GM04504 (cell line): ENCODE data around the gene FGGY.

Source experiments
- DNase-seq: peaks from one replicate; pipeline ENCODE4 v3.0.0-alpha.2; 2012; ENCODE audit warnings: low read depth

FGGY gene

DNA sequence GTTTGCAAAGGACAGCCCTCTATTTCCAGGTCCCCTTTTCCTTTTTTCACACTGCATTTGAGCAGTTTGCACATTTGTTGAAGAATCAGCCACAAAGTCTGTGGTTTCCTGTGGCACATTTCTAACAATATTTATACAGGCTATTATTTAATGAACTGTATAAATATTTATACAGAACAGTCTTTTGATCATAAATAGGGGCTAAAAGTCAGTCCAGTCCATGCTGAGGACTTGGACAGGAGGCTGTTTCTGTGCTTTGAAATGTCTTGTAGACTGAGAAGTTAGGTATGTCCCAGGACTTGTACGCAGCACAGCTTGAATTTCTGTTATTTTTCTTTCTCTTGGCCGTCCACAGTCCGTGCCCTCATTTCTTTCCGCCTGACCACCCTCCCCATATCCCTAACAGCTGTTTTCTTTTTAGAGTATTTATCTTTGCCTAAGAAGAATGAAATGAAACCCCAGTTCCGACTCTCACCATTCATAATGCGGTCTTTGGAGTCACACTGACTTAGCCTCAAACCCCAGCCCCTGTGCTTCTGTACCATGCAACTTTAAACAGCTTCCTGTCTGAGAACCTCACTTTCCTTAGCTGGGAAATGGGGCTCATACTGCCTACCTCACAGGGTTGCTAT is 19.7 kb downstream of the FGGY start:
- DNase-seq: no peak

DNA sequence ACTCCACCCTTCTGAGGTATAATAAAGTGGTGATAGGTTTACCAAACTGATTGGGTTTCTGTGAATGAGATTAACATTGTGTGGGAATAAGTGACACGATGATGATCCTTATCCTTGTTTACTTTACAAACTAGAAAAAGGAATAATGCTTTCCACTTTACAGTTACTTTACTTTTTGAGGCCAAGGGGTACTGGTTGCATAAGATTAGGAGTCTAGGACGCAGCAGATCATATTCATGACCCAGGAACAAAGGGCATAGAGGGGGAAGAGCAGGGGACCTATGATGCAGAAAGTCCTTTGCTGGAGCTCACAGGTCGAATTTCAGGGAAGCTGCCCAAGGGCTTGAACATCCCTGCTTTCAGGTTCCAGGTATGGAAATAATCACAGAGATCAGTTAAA is 20.4 kb downstream of the FGGY start:
- no peak for DNase-seq

DNA sequence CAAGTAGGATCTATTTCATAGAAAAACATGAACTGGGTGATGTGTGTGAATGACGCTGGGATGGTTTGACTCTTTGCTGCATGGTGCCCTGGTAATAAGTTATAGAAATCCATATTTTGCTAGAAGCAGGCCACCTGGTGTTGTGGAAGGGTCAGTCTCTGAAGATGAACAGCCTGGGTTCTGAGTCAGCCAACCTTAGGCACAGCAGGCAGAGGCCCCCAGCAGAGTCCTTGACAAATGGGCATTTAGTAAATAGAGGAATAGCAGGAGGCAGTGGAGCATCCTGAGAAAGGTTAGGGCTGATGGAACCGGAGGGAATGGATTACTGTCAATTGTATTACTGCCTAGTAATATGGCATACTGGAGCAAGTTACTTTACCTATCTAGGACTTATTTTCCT is 20.9 kb downstream of the FGGY start:
- DNase-seq: no peak

DNA sequence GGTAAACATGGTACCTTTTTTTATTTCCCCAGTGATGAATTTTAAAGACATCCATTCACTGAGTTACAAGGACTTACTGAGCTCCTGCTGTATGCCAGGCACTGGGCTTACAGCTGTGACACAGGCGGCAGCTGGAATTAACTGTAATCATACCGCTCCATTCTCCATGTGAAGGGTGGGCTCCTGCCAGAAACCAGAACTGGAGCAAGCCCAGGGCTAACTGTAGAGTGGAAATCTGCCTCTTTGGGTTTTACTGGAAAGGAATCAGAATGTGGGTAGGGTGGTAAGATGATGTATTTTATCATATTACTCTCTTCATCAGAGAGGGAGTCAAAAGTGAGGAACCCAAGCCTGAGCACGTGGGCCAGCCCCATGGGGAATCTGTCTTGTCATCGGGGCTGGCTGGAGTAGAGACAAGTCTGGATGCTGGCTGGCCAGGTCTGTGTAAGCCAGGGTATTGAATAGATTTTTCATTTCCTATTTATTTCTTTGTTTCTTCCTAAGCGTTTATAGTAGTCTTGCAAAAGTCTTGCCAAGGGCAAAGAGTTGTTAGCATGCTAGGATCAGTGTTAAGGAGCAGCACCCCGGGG is 21.5 kb downstream of the FGGY start:
- no peak for DNase-seq

DNA sequence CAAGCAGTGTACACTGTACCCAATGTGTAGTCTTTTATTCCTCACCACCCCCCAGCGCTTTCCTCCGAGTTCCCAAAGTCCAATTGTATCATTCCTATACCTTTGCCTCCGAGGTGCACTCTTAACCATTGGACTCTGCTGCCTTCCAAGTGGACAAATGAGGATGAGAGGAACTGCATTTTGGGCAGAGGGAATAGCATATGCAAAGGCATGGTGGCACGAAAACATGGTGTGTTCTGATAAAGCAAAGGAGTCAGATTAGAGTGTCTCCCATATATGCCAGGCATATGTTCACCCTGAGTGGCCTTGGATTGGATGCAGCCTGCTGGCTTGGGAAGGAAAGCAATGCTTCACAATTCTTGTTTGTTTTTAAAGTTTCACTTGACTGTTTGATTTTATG is 25.5 kb downstream of the FGGY start:
- no peak for DNase-seq

DNA sequence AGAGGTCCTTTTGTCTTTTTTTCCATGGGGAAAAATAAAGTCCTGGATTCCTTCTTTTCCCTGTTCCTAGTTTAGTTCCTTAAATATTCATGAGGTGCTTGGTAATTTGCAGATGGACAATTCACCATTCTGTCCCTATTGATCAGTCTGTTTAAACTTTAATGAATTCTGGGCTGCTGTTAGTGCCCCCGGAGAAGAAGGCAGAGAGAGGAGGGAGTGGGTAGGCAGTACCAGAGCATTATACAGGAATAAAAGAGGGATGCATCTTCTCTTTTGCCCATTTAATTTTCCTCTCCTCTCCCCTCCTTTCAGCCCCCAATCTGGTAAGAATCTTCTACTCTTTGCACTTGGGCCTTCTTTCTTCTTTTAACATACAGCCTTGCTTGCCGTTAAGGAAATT is 25.9 kb downstream of the FGGY start:
- DNase-seq: no peak

DNA sequence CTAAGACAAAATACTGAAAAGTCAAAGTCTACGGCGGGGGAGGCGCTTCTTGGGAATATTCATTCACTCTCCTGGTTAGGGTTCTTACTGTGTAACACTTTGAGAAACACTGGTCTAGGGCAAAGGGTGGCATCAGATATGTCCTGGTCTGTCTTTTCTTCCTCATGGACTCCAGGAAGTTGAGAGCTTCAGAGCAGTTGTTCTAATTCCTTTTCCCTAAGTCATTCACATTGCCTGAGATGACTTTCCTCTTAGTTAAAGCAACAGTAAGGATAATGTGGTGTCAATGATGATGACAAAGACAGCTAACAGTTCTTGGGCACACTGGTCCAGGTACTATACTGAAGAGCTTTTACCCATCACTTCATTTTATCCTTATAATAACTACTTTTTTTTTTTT is 27.0 kb downstream of the FGGY start:
- DNase-seq: no peak

DNA sequence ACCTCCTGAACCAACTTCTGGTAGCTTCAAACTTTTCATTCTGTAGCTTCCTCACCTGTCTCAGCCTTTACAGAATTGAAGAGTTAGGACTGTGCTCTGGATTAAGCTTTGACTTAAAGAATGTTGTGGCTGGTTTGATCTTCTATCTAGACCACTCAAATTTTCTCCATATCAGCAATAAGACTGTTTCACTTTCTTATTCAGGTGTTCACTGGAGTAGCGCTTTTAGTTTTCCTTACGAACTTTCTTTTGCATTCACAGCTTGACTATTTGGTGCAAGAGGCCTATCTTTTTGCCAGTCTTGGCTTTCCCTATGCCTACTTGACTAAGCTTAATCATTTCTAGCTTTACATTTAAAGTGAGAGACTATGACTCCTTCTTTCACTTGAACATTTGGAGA is 31.5 kb downstream of the FGGY start:
- no peak for DNase-seq

DNA sequence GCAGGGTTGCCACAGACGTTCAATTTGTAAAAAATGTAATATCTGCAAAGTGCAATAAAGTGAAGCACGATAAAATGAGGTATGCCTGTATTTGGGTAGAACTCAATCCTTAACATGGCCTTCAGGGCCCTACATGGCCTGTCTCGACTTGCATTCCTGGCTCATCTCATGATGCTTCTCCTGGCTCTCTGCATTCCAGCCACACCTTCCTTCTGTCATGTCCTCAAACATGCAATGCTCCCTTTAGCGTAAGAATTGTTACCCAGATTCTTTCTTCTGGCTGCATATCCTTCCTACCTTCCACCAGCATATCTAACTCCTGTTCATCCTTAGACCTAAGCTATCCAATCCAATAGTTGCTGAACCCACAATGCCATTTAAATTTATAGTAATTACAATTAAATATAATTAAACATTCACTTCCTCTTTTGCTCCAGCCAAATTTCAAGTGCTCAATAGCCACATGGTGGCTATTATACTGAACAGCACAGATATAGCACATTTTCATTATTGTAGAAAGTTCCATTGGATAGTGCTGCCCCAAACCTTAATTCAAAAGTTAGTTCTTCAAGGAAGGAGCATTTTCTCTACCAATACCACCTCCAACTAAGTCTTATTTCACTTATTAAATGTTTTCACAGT is 32.6 kb downstream of the FGGY start:
- DNase-seq: no peak

DNA sequence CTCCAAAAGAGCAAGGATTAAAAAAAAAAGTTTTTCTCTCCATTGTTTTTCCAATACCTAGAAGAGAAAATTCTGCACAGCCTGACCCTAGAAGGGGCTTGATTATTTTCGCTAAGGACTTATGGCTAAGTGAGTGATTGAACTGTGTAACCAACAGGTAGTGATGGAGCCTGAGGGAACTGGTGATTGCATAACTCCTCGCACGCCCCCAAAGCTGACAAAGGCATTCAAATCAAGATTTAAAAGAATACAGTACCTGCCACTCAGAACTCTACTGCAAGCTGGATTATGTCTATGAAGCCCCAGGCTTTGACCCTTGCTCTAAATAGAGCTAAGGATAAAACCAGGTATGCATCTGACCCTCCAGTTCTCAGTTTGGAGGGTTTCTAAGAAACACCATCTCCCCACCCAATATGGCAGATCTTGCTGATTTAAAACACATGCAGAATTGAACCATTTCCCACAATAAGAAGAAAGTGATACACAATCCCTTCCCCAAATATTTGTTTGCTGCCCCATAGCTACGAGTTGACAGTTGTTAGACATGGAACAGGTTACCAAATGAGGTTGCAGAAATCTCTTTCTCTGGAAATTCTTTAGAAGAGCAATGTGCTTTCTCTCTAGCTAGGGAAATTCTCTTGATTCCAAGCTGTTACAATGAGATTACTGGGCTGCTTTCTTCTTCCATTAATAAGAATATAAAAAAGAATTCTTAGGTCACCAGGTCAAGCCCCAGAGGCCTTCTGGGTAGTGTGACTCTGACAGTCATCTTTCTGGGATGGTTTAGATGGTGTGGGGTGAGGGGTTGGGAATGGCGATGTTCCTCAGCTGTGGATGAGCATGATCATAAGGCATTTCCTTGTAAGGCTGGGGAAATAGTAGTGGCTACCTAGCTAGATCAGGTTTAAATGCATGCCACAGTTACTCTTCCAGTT is 35.1 kb downstream of the FGGY start:
- no peak for DNase-seq

DNA sequence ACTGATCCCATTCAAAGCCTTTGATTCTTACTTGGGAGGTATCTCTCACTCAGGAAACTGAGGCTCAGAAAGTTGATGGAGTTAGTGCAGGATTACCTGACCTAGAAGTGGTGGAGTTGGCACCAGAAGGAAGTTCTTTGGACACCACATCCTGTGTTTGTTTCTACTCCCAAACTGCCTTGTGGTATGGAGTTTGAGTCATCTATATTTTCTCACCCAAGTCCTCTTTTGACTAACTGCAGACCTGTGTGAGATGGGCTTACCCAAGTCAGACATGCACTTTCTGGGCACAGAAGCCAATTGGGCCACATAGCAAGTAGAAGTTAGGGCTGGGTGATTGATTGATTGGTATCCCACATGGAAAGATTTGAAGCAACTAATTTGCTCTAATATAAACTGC is 36.1 kb downstream of the FGGY start:
- DNase-seq: peak; percentile 18

DNA sequence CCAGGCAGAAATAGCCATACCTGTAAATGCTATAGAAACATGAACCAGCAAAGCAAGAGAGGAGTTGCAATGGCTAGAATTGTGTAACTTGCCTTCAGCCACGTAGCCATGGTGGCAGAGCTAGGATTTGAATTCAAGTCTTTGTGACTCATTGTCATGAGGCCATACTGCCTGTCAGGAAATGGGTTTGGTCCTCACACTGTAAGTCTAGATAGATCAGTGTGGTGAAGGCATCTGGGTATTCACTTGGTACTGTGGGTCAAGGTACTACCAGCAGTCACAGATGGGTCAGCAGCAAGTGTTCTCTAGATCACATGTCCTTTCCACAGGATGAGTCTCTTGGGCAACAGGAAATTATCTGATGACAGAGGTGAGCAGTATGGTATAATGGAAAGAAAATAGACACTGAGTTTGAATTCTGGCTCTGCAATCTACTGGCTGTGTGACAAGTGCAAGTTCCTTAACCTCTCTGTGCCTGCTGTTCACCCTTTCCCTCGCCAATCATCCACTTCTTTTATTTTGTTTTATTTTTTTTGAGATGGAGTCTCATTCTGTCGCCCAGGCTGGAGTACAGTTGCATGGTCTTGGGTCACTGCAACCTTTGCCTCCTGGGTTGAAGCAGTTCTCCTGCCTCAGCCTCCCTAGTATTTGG is 36.9 kb downstream of the FGGY start:
- DNase-seq: no peak

DNA sequence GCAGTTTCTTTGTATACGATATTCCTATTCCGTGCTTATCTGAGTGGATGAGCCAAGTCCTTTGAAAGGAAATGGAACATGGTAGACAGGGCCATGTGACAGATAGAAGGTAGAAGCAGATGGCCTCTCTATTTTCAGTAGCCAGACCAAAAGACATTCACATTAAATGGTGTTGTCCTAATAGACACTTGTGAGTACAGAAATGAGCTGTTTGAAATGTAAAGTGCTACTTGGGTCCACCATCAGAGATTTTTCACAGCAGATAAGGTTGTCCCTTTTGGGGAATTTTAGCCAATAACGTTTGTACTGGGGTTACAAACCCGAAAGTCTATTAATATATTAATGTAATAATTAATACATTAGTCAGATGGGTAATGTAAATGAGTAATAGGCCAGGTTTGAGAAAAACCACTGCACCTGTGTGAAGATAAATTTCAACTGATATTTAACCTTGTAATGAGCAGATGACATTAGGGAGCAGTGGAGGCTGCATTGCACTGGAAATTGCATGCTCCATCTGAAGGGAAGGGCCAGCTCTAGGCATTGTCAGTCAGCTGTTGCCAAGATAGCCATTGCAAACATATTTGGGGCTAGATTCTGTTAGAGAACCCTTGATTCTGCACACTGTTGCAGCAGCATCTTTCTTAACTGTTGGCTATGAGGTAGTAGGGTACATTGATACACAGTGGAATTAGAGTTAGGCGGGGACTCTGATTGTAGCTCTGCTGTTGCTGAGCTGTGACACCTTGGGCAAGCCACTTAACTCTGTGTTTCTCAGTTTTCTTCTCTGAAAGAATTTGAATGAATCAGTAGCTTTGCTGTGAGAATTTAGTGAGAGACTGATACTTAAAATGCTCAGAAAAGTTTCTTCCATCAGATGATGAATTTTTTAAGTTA is 43.8 kb downstream of the FGGY start:
- DNase-seq: no peak

DNA sequence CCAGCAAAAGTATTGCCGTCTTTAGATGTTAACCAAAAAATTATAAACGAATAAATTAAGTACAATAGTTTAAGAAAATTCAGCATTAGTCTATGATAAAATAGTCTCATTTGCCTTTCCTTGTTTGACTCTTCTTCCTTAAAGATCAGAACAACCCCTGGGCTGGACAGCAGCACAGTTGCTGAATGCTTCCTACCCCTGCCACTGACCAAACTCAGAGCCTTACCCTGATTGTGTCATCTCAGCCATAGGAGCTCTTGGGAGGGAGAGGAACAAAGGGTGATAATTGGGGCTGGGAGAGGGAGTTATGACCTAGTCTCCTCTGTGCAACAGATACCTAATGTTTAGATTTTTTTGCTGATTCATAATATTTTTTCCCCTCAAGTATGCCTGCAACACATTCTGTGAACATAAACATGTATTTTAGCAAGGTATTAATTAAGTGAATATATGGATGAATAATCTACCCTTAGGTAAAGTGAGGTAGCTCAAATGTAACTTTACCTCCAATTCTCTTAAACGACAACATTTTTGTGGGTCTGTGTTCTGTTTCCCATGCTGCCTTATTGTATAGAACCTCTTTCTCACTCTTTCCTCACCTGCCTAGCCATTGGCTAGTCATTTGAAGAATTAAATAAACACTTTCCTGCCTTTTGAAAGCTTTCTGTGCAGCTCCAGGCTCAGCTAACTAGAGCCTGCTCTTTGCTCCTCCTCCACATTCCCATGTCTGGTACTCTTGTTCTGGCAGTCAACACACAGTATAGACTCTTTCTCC is 46.1 kb downstream of the FGGY start:
- no peak for DNase-seq

DNA sequence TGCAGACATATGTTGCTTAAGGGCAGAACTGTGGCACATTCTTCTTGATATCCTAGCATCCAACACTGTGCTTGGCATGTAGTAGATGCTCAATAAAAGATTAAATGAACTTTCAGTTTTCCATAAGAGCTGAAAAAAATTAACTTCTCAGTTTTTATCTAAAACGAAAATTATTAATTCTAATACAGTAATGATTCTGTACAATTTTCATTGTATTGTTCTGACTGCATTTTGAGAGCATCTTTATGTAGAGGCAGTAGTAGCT is 46.6 kb downstream of the FGGY start:
- no peak for DNase-seq

DNA sequence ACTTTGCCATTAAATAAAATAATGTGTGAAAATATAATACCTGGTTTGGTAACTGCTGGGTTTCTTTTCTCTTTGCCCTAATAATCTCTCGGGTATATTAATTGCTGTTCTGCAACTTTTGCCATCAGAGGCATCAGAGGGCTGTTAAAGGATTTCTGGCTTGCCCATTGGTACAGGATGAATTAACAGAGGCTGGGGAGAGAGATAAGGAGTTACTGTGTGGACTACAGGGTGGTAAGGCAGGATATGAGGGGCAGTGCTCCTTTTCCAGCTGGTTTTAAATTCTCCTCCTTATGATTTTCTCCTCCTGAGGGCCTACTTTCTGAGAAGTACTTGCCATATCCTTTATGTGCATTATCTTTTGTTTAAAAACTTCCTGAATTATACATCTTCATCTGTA is 48.3 kb downstream of the FGGY start:
- DNase-seq: no peak

DNA sequence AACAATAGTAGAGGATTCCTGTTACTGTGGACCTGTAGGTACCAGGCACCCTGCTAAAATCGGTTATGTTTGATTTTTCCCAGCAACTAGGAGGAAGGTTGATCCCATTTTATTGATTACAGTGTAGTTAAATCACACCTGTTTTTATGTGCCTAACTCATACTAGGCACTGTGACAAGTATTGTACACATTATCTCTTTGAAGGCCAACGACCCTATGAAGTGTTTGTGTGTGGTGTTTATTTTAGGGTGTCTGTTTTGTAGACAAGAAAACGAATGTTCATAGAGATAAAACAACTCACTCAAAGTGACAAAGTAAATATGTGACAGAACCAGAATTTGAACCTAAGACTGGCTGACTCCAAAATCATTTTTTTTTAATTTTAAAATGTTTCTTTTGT is 49.5 kb downstream of the FGGY start:
- DNase-seq: no peak

DNA sequence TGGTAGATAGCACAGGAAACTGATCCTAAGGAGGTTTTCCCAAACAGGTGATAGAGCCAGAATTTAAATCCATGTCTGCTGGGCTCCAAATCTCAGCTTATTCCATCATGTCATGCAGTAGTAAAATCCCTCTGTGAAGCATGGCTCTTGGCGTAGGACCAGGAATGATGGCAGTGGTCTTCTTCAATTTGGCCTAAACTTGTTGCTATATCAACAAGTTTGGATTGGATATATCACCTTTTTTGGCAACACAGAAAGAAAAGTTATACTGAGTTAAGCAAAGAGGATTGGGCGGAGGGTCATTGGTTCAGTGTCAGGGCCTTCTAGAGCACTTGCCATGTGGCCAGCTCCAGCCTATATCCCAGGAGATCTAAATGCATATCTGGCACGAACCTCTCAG is 52.2 kb downstream of the FGGY start:
- DNase-seq: no peak

DNA sequence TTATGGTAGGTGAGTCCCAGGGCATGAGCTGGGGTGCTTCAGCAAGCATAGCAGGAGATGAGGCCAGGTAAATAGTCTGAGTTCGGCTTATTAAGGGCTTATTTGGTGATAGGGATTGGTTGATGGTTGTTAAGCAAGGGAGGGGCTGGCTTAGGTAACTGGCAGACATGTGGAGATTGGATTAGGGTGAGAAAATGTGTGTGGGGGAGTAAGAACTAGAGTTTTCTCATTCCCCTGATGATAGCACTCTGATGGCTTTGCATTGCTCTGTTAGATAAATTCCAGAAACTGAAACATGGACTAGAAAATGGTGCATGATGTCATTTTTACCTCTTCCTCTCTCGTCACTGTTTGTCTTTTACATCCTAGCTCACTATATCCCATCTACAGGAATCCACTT is 53.6 kb downstream of the FGGY start:
- DNase-seq: no peak

DNA sequence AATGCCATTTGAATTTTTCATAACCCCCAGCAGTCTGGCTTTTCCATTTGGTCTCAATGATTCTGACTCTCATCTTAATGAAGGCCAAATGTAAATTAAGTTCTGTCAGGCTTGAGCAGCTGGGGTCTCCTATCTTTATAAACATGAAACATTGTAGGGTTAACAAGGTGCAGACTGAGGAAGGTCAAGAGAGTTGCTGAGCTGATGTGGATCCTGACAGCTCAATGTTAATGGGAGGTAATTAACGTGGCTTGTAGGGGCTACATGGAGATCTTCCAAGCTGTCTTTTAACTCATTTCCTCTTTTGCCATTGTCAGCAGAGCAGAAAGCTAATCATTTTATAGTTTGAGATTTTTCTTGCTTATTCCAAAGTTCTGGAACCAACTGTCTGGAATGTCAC is 55.2 kb downstream of the FGGY start:
- DNase-seq: no peak

DNA sequence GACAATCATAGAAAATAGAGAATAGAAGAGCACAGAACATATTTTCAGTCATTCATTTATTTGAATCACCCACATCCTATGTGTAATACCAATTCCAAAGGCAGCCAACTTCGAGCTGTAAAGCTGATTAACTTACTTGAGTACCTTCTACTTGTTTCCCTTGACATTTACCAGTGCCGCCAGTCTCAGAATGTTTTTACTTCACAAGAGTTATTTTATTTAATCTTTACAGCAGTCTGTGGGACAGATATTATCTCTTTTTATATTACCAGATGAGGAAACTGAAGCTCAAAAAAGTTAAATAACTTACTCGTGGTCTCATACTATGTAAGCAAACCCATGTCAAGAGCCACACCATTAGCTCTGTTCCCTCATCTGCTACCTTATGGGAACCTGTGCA is 56.6 kb downstream of the FGGY start:
- no peak for DNase-seq
